Glutamatergic neuron (in vitro differentiated cells): Measurements from ENCODE around the gene DPF3. TPM values are rescaled to one million over a fixed set of nuclear protein-coding genes. Genes with fewer than 3 reads are reported as not detected.

Experiments
- DNase-seq: peaks from one replicate; pipeline ENCODE4 v3.0.0; 2022
- H3K27ac Mint-ChIP-seq: one replicate; pipeline ENCODE4 v1.8.0; 2020; ENCODE audit warnings: mild to moderate bottlenecking, mixed read lengths, inconsistent platforms; ENCODE audit not compliant: unreplicated experiment
- H3K27me3 Mint-ChIP-seq: one replicate; pipeline ENCODE4 v1.8.0; 2020; ENCODE audit warnings: mild to moderate bottlenecking, moderate library complexity, mixed read lengths, inconsistent platforms; ENCODE audit not compliant: unreplicated experiment
- H3K36me3 Mint-ChIP-seq: one replicate; pipeline ENCODE4 v1.8.0; 2020; ENCODE audit warnings: mild to moderate bottlenecking, mixed read lengths, inconsistent platforms; ENCODE audit not compliant: unreplicated experiment
- H3K4me1 Mint-ChIP-seq: one replicate; pipeline ENCODE4 v1.8.0; 2020; ENCODE audit warnings: mild to moderate bottlenecking, low read depth, mixed read lengths, inconsistent platforms; ENCODE audit not compliant: unreplicated experiment
- H3K4me3 Mint-ChIP-seq: one replicate; pipeline ENCODE4 v1.8.0; 2020; ENCODE audit warnings: mild to moderate bottlenecking, mixed read lengths, inconsistent platforms; ENCODE audit not compliant: unreplicated experiment
- H3K9me3 Mint-ChIP-seq: one replicate; pipeline ENCODE4 v1.8.0; 2020; ENCODE audit warnings: mild to moderate bottlenecking, moderate library complexity, mixed read lengths, inconsistent platforms; ENCODE audit not compliant: unreplicated experiment
- CTCF ChIP-seq: fragments of 200-600 bp; sonication (generic); IDR thresholded peaks from one replicate; pipeline ENCODE4 v1.5.0; 2021; ENCODE audit not compliant: partially characterized antibody, unreplicated experiment
- total RNA-seq: library from RNA; stranded (reverse); fragmentation: NEBNext Ultra II Directional; extraction: Animal tissue kit (Norgen Biotek cat#: 25700); gene quantifications from one replicate; pipeline ENCODE4 v1.2.1, GENCODE V29; 2021; ENCODE audit not compliant: unreplicated experiment

Gene DPF3
- total RNA-seq, 1 donor from 2014 or later, result 13.7 TPM

- Mint-ChIP-seq H3K4me3 (no peak overlapping the region), H3K4me1 (peaks cover 18% of the 10 kb centered on the region), H3K9me3 (peaks cover 4% of the 10 kb centered on the region), H3K27ac (no peak overlapping the region), H3K27me3 (peaks cover 7% of the 10 kb centered on the region), H3K36me3 (no peaks in the 10 kb centered on the region)
- no peak for DNase-seq
- no peak for TF ChIP-seq CTCF
These were observed 276.4 kb downstream of the DPF3 start for GRCh38 chr14:72617391-72618031.

- H3K9me3 Mint-ChIP-seq, result peaks cover 5% of the 10 kb centered on the region
- H3K27ac Mint-ChIP-seq, result no peak overlapping the region
- no peak for TF ChIP-seq CTCF
- DNase-seq, result no peak
- no peaks in the 10 kb centered on the region for H3K36me3 Mint-ChIP-seq
- H3K27me3 Mint-ChIP-seq, result peaks cover 10% of the 10 kb centered on the region
- peaks cover 24% of the 10 kb centered on the region for H3K4me1 Mint-ChIP-seq
- no peak overlapping the region for H3K4me3 Mint-ChIP-seq
These were observed 277.1 kb downstream of the DPF3 start for GRCh38 chr14:72616811-72617210.

GRCh38 chr14:72616294-72616693, 277.6 kb downstream of the DPF3 start:
- Mint-ChIP-seq H3K27me3 (peaks cover 10% of the 10 kb centered on the region), H3K9me3 (peaks cover 7% of the 10 kb centered on the region), H3K27ac (no peak overlapping the region), H3K36me3 (no peaks in the 10 kb centered on the region), H3K4me1 (peaks cover 26% of the 10 kb centered on the region), H3K4me3 (no peak overlapping the region)
- no peak for TF ChIP-seq CTCF
- DNase-seq, result no peak

GRCh38 chr14:72615451-72616121, 278.3 kb downstream of the DPF3 start:
- Mint-ChIP-seq H3K4me1 (peaks cover 26% of the 10 kb centered on the region), H3K27me3 (peaks cover 10% of the 10 kb centered on the region), H3K27ac (no peak overlapping the region), H3K4me3 (no peak overlapping the region), H3K36me3 (no peaks in the 10 kb centered on the region), H3K9me3 (peaks cover 5% of the 10 kb centered on the region)
- no peak for TF ChIP-seq CTCF
- no peak for DNase-seq

GRCh38 chr14:72614891-72615415, 278.9 kb downstream of the DPF3 start:
- H3K36me3 Mint-ChIP-seq, result no peaks in the 10 kb centered on the region
- H3K27ac Mint-ChIP-seq, result no peak overlapping the region
- H3K9me3 Mint-ChIP-seq, result peaks cover 5% of the 10 kb centered on the region
- peaks cover 26% of the 10 kb centered on the region for H3K4me1 Mint-ChIP-seq
- DNase-seq, result no peak
- H3K27me3 Mint-ChIP-seq, result peaks cover 10% of the 10 kb centered on the region
- TF ChIP-seq CTCF, result no peak
- H3K4me3 Mint-ChIP-seq, result no peak overlapping the region
